ACC112 (cell line): ENCODE results near the gene GPR180.

Experiments
- H2AFZ ChIP-seq: fragments of 200-600 bp; sonication (generic); one replicate; pipeline ENCODE4 v1.6.0; 2017; ENCODE audit warnings: antibody characterized with exemption, low read length; ENCODE audit not compliant: unreplicated experiment
- H3K27ac ChIP-seq: fragments of 200-600 bp; sonication (generic); 2 replicates; pipeline ENCODE4 v1.5.1; 2014; ENCODE audit warnings: low read depth, mild to moderate bottlenecking, antibody characterized with exemption, low read length, moderate library complexity
- H3K27me3 ChIP-seq: fragments of 200-600 bp; sonication (generic); 2 replicates; pipeline ENCODE4 v1.6.1; 2014; ENCODE audit warnings: mild to moderate bottlenecking, antibody characterized with exemption, low read length, moderate library complexity, mixed read lengths; ENCODE audit not compliant: insufficient read depth
- H3K36me3 ChIP-seq: fragments of 200-600 bp; sonication (generic); 2 replicates; pipeline ENCODE4 v1.6.1; 2016; ENCODE audit warnings: mild to moderate bottlenecking, antibody characterized with exemption, low read length, moderate library complexity, mixed read lengths; ENCODE audit not compliant: insufficient read depth
- H3K4me1 ChIP-seq: fragments of 200-600 bp; sonication (generic); one replicate; pipeline ENCODE4 v1.6.1; 2016; ENCODE audit warnings: low read length, mixed read lengths; ENCODE audit not compliant: insufficient read depth, unreplicated experiment, control insufficient read depth
- H3K4me3 ChIP-seq: fragments of 200-600 bp; sonication (generic); 2 replicates; pipeline ENCODE4 v1.5.1; 2014; ENCODE audit warnings: mild to moderate bottlenecking, low read depth, low read length
- H3K79me2 ChIP-seq: fragments of 200-600 bp; sonication (generic); one replicate; pipeline ENCODE4 v1.6.0; 2016; ENCODE audit warnings: low read length; ENCODE audit not compliant: control insufficient read depth, unreplicated experiment, insufficient read depth

Gene GPR180

GRCh38 chr13:94601446-94602431 is at the start of gene GPR180:
Gene GPR180, plus strand, starts transcription at chr13:94601857. Its CDS starts 71 bp downstream, at chr13:94601928.
- Histone ChIP-seq H3K79me2 (peaks cover 41% of the 10 kb centered on the region), H3K27ac (peak within 1 kb of the TSS; percentile 69), H3K27me3 (no peaks in the 10 kb centered on the region), H2AFZ (peak within 1 kb of the TSS; percentile 91), H3K4me3 (peak within 1 kb of the TSS; percentile 95), H3K36me3 (peaks cover 10% of the 10 kb centered on the region; the same call in 1 of the 2 replicates), H3K4me1 (peaks cover 3% of the 10 kb centered on the region)

DNA sequence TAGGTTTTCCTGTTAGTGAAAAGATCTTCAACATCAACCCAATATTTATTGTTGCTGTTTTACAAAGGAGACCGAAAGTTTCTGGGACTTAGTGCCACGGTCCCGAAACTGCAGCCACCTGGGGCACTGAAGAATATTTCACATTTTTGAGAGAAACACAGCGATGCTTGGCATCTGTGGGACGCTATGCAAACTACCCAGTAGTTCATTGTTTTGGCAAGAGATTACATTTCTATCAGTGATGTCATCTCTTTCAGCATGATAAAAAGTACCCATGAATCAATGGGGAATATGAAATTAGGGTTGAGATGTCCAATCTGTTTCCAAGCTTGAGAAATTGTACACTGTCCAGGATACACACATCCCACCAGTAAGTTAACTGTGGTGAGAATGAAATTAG is 49.6 kb upstream of the GPR180 start:
- Histone ChIP-seq H3K79me2 (no peaks in the 10 kb centered on the region), H3K36me3 (no peaks in the 10 kb centered on the region), H3K4me1 (peaks cover 8% of the 10 kb centered on the region), H3K27ac (no peak overlapping the region), H2AFZ (no peak overlapping the region), H3K4me3 (no peak overlapping the region), H3K27me3 (no peaks in the 10 kb centered on the region)

- Histone ChIP-seq H3K27ac (no peak overlapping the region), H2AFZ (no peak overlapping the region), H3K79me2 (no peaks in the 10 kb centered on the region), H3K4me3 (no peak overlapping the region), H3K4me1 (no peaks in the 10 kb centered on the region), H3K36me3 (no peaks in the 10 kb centered on the region), H3K27me3 (no peaks in the 10 kb centered on the region)
Observed at GRCh38 chr13:94553766-94554165, 47.9 kb upstream of the GPR180 start.

GRCh38 chr13:94556041-94556440 is 45.6 kb upstream of the GPR180 start:
- H3K36me3 ChIP-seq: no peaks in the 10 kb centered on the region
- H3K27me3 ChIP-seq: no peaks in the 10 kb centered on the region
- no peak overlapping the region for H3K4me3 ChIP-seq
- H2AFZ ChIP-seq: no peak overlapping the region
- H3K27ac ChIP-seq: no peak overlapping the region
- no peaks in the 10 kb centered on the region for H3K4me1 ChIP-seq
- no peaks in the 10 kb centered on the region for H3K79me2 ChIP-seq

- H3K36me3 ChIP-seq: no peaks in the 10 kb centered on the region
Observed at GRCh38 chr13:94556621-94557020, 45.0 kb upstream of the GPR180 start.

DNA sequence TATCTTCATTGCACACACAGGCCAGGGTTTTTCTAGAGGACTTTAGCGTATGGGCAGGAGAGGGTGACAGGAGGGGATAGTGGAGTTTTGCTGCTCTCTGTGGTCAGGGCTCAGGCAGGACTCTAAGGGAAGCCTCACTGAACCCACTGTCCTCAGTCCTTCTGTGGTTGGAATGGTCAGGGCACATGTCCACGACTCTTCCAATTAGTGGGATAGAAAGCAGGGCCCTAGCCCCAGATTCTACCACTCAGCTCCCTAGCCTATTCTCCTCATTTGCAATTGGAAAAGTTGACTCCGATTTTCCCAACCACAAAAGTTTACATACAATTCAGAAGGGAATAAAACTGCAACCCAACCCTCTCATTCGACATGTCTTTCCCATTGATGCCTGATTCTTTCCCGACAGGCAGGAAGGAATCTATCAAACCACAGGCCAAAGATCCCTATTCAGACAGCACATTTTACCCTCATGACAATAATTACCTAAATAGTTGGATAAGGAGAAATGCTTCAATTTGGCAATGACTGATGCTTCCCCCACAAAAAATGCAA is 43.9 kb upstream of the GPR180 start:
- no peak overlapping the region for H3K4me3 ChIP-seq
- H3K27ac ChIP-seq: no peak overlapping the region
- no peaks in the 10 kb centered on the region for H3K36me3 ChIP-seq
- no peaks in the 10 kb centered on the region for H3K4me1 ChIP-seq
- H3K79me2 ChIP-seq: no peaks in the 10 kb centered on the region
- H3K27me3 ChIP-seq: no peaks in the 10 kb centered on the region
- H2AFZ ChIP-seq: no peak overlapping the region

More at GRCh38 chr13:94556621-94557020, 45.0 kb upstream of the GPR180 start:
- Histone ChIP-seq H3K4me1 (no peaks in the 10 kb centered on the region), H3K4me3 (no peak overlapping the region), H3K27ac (no peak overlapping the region), H3K79me2 (no peaks in the 10 kb centered on the region), H3K27me3 (no peaks in the 10 kb centered on the region), H2AFZ (no peak overlapping the region)

DNA sequence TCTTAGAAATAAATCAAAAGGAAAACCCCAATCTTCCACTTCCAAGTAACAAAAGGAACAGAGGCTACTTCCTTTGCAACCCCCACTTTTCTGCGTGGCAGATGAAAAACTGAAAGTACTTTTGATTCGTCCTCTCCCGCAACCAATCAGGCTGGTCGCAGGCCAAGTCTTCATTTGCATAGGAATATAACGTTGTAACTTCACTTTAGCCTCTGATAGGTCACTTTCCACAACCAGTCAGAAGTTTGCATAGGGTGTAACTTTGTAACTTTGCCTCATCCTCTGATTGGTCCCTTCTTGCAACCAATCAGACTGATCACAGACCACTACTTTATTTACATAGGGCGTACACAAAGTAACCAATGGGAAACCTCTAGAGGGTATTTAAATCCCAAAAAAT is 42.9 kb upstream of the GPR180 start:
- H3K36me3 ChIP-seq: no peaks in the 10 kb centered on the region
- H3K79me2 ChIP-seq: no peaks in the 10 kb centered on the region
- H3K4me1 ChIP-seq: no peaks in the 10 kb centered on the region
- no peak overlapping the region for H3K27ac ChIP-seq
- H3K4me3 ChIP-seq: no peak overlapping the region
- no peak overlapping the region for H2AFZ ChIP-seq
- H3K27me3 ChIP-seq: no peaks in the 10 kb centered on the region

GRCh38 chr13:94559222-94559795 is 42.3 kb upstream of the GPR180 start:
- H3K36me3 ChIP-seq: no peaks in the 10 kb centered on the region
- no peaks in the 10 kb centered on the region for H3K27me3 ChIP-seq
- no peak overlapping the region for H3K4me3 ChIP-seq
- H3K27ac ChIP-seq: no peak overlapping the region
- H3K79me2 ChIP-seq: no peaks in the 10 kb centered on the region
- H3K4me1 ChIP-seq: no peaks in the 10 kb centered on the region
- no peak overlapping the region for H2AFZ ChIP-seq

GRCh38 chr13:94560116-94560515 is 41.5 kb upstream of the GPR180 start:
- H3K79me2 ChIP-seq: no peaks in the 10 kb centered on the region
- no peak overlapping the region for H3K27ac ChIP-seq
- no peak overlapping the region for H2AFZ ChIP-seq
- no peaks in the 10 kb centered on the region for H3K27me3 ChIP-seq
- no peaks in the 10 kb centered on the region for H3K36me3 ChIP-seq
- H3K4me1 ChIP-seq: no peaks in the 10 kb centered on the region
- no peak overlapping the region for H3K4me3 ChIP-seq

GRCh38 chr13:94561126-94561525 is 40.5 kb upstream of the GPR180 start:
- Histone ChIP-seq H3K27me3 (no peaks in the 10 kb centered on the region), H3K4me3 (no peak overlapping the region), H3K4me1 (no peaks in the 10 kb centered on the region), H3K27ac (no peak overlapping the region), H3K79me2 (no peaks in the 10 kb centered on the region), H3K36me3 (no peaks in the 10 kb centered on the region), H2AFZ (no peak overlapping the region)
